GM12891 (cell line): ENCODE data around the gene HTR3B. TPM values are rescaled to one million over a fixed set of nuclear protein-coding genes. Genes with fewer than 3 reads are reported as not detected.
A peak's percentile ranks its signal among the peaks of the same experiment; 100 is the strongest.

Source experiments
- DNase-seq: peaks from one replicate; pipeline ENCODE4 v3.0.0; 2011; ENCODE audit warnings: low spot score; ENCODE audit not compliant: insufficient read length
- FAIRE-seq: peaks from 2 replicates; lab custom pipeline; 2011; peaks lifted over from hg19 to GRCh38; lab: Jason Lieb, UNC
- PAX5 ChIP-seq: IDR thresholded peaks from 2 replicates; pipeline ENCODE4 v1.6.1; 2011; ENCODE audit warnings: low read length, moderate library complexity, mild to moderate bottlenecking; ENCODE audit not compliant: insufficient read depth, severe bottlenecking
- POLR2A ChIP-seq: IDR thresholded peaks from 2 replicates; pipeline ENCODE4 v1.6.1; 2011; ENCODE audit warnings: low read depth, low read length, control low read depth
- POLR2AphosphoS5 ChIP-seq: IDR thresholded peaks from 2 replicates; pipeline ENCODE4 v1.6.1; 2011; ENCODE audit warnings: low read depth, low read length, control low read depth
- POU2F2 ChIP-seq: IDR thresholded peaks from 2 replicates; pipeline ENCODE4 v1.6.1; 2011; ENCODE audit warnings: low read depth, mild to moderate bottlenecking, control low read depth, low read length, moderate library complexity
- SPI1 ChIP-seq: IDR thresholded peaks from 2 replicates; pipeline ENCODE4 v1.6.1; 2011; ENCODE audit warnings: low read depth, low read length, control low read depth
- TAF1 ChIP-seq: IDR thresholded peaks from 2 replicates; pipeline ENCODE4 v1.6.1; 2011; ENCODE audit warnings: low read depth, low read length, control low read depth
- polyA plus RNA-seq: library from polyadenylated mRNA; unstranded; fragments of >200 nt; gene quantifications from one replicate; pipeline ENCODE4 v1.2.1, GENCODE V29; 2012; ENCODE audit warnings: low read depth, missing spikeins, inconsistent platforms; ENCODE audit not compliant: missing spikeins

Gene HTR3B, protein sequence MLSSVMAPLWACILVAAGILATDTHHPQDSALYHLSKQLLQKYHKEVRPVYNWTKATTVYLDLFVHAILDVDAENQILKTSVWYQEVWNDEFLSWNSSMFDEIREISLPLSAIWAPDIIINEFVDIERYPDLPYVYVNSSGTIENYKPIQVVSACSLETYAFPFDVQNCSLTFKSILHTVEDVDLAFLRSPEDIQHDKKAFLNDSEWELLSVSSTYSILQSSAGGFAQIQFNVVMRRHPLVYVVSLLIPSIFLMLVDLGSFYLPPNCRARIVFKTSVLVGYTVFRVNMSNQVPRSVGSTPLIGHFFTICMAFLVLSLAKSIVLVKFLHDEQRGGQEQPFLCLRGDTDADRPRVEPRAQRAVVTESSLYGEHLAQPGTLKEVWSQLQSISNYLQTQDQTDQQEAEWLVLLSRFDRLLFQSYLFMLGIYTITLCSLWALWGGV
- polyA plus RNA-seq, result not detected

DNA sequence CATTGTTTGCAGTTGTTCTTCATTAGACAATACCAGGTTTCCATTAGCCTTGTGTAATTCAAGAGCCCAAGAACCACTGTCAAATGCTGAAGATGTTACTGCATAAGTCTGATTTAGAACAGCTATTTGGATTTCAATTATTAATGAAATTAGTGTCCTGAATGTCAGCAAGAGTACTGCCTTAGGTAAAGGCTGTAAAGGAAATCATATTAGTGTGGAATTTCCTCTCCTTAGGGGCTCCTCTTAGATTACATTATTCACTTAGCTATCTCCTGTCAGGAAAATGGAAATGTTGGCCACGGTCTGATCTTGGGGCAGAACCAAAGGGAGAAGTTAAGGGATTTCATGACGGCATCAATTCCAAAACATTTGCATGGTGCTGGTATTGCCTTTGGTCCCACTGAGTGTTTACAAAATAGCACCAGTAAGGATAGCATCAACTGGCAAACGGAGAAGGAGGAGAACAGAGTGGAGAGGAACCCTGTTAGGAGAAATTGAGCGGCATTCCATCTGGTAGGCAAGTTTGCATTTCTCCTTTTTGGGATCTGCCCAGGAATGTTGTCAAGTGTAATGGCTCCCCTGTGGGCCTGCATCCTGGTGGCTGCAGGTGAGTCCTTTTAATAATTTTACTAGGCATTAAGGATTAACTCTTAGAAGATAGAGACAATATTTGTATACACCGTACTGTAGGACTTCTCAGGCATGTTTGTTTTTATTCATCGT is at the start of gene HTR3B:
TSS of gene HTR3B (plus strand) at position 418 of the 723 bp plus-strand sequence. CDS start at position 556, 138 bp downstream.
- TF ChIP-seq SPI1 (no peak), POU2F2 (no peak), TAF1 (no peak), PAX5 (no peak), POLR2A (no peak), POLR2AphosphoS5 (no peak)
- FAIRE-seq, result no peak
- DNase-seq, result no peak

DNA sequence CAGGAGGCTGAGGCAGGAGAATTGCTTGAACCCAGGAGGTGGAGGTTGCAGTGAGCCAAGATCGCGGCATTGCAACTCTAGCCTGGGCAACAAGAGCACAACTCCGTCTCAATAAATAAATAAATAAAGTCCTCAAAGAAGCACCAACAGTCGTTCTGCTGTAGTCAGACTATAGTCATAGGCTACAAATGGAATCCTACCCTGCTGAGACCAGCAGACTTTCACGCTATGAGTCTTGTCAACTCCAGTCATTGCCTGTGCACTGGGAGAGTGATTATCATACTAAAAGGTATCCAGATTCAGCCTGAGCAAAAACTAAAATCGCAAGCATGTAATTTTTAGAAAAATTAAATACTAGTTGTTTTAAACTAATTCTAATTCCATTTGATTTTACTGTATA is 48.8 kb upstream of the HTR3B start:
- TF ChIP-seq SPI1 (no peak), PAX5 (no peak), POLR2AphosphoS5 (no peak)
- FAIRE-seq (no peak), DNase-seq (no peak)

DNA sequence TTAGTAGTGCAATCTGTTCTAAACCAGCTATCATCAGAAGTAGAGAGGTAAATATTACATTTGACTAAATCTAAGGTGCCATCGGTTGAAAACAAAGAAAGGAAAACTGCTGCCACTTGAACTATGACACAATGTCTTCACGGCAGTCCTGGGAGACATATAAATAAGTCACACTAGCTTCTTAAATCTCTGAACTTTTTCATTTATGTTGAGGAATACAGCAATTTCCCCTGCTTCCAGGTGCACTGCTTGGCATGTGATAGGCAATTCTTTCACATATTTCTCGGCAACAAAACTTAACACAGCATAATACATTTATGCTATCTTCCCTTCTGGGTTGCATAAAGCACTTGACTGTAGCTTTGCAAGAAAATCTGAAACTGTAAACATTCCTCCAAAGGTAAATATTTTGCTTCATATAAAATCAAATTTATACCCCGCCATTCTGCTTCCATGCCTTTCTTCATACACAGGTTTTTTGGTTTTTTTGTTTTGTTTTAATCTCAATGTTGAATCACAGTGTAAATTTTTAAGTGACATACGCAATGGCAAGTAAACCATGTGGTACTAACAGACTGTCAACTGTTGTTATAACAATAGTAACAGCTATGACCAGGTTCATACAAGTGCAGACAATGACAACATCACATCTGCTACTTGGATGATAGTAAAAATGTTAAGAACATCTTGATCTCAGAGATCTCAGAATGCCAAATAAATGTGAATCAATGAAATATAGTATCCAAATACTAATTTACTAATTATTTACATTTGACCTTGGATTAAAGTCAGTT is 47.4 kb upstream of the HTR3B start:
- FAIRE-seq (peak; percentile 47), DNase-seq (no peak)
- TF ChIP-seq TAF1 (no peak), POLR2AphosphoS5 (no peak), PAX5 (no peak), POLR2A (no peak), SPI1 (no peak), POU2F2 (no peak)

DNA sequence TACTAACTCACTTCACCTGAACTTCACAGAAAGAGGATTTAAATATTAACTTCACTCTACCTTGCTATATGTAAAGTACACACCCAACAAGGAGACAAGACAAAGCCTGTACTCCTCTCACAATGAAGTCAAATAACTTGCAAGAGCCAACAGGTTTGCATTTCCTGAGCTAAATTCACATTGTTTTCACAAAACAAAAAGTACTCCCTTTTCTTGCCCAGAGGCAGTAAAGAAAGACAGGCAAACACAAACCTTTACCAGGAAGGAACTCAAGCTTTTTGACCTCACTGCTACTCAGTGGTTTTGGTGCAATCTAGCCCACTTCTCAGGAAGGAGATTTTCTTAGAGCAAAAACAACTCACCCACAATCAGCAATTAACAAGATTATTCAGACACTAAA is 44.9 kb upstream of the HTR3B start:
- no peak for DNase-seq
- no peak for TF ChIP-seq SPI1
- TF ChIP-seq POU2F2, result no peak
- TF ChIP-seq PAX5, result no peak
- no peak for TF ChIP-seq POLR2AphosphoS5
- no peak for TF ChIP-seq POLR2A
- no peak for TF ChIP-seq TAF1
- FAIRE-seq, result peak; percentile 72

DNA sequence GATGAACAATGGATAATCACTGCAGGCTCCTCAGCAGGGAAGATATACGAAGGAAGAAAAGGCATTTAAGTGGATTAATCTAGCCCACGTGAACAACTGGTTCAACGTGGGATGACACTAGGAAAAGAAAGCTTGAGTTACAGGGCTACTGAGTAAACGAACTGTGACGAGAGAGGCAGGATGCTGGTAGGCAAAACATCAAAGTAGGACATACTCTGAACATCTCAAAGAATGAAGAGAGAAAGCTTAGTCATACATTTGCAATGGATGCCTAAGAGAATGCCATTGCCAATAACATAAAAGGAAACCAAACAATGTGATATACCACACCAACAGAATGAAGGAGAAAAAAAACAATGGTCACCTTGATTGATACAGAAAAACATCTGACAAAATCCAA is 42.2 kb upstream of the HTR3B start:
- TF ChIP-seq SPI1, result no peak
- no peak for TF ChIP-seq POLR2AphosphoS5
- TF ChIP-seq POU2F2, result no peak
- TF ChIP-seq PAX5, result no peak
- TF ChIP-seq POLR2A, result no peak
- TF ChIP-seq TAF1, result no peak
- FAIRE-seq (no peak), DNase-seq (no peak)

DNA sequence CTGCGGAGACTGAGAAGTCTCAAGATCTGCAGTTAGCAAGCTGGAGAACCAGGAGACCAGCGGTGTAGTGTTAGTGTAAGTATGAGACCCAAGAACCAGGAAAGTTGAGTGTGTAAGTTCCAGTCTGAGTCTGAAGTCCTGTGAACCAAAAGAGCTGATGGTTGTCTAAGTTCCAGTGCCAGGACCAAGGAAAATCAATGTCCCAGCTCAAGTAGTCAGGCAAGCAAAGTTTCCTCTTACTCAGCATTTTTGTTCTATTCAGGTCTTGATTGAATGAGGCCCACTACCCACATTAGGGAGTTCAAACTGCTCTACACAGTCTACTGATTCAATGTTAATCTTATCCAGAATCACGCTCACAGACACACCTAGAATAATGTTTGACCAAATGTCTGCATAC is 40.2 kb upstream of the HTR3B start:
- FAIRE-seq, result no peak

DNA sequence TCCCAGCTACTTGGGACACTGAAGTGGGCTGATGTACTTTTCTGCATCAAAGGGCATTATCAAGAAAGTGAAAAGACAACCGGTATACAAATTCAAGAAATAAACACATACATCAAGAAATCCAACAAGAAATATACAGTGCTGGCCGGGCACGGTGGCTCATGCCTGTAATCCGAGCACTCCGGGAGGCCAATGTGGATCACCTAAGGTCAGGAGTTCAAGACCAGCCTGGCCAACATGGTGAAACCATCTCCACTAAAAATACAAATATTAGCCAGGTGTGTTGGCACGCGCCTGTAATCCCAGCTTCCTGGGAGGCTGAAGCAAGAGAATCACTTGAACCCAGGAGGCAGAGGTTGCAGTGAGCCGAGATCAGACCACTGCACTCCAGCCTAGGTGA is 38.7 kb upstream of the HTR3B start:
- DNase-seq, result no peak

More for the DNA sequence above, 40.2 kb upstream of the HTR3B start:
- no peak for DNase-seq
- no peak for TF ChIP-seq POLR2AphosphoS5
- no peak for TF ChIP-seq PAX5
- TF ChIP-seq POU2F2, result no peak
- TF ChIP-seq TAF1, result no peak
- TF ChIP-seq SPI1, result no peak
- TF ChIP-seq POLR2A, result no peak

DNA sequence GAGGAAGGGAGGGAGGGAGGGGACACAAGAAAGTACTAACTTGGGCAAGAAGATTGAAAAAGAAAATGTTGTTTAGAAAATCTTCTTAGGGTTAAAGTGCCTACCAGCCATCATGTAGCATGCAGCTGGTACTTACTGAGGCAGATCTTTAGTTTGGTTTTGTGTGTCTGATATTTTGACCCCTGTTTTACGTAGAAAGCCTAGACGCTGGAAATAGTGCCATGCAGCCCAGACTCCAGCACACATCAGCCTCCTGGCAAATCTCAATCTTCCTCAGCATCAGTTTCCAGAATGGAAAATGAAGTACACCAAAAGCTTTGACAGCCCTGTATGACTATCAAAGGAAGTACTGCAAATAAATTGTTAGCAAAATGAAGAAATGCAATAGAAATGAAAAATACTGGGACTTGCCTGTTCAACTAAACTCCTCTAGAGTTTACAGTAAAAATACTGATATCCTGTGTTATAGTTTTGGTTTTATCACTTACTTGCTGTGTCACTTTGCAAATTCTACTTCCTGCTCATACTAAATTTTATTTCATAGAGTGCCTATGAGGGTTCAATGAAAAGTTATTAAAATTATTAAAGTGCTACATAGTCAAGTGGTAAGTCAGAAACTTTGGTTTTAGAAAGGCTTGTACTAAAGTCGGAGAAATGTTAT is 36.6 kb upstream of the HTR3B start:
- TF ChIP-seq POU2F2, result no peak
- no peak for TF ChIP-seq PAX5
- no peak for TF ChIP-seq SPI1
- TF ChIP-seq POLR2A, result no peak
- no peak for TF ChIP-seq POLR2AphosphoS5
- no peak for TF ChIP-seq TAF1
- FAIRE-seq (no peak), DNase-seq (no peak)

More for the DNA sequence above, 38.7 kb upstream of the HTR3B start:
- no peak for FAIRE-seq
- TF ChIP-seq TAF1, result no peak
- no peak for TF ChIP-seq POLR2A

DNA sequence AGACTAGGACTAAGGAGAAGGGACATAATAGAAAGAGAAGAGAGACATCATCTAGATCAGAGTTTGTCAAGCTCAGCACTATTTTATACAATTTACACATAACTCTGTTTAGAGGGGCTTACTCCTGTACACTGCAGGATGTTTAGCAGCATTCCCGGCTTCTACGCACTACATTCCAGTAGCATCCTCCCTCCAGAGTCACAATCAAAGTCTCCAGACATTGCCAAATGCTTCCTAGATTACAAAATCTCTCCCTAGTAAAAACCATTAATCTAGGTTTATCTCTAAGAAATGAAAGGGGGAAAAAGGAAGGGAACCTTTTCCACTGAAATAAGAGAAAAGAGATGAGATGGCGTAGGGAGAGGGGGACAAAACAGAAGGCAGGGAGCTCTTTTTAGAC is 33.3 kb upstream of the HTR3B start:
- TF ChIP-seq TAF1, result no peak
- no peak for TF ChIP-seq POLR2A
- TF ChIP-seq PAX5, result no peak
- TF ChIP-seq SPI1, result no peak
- TF ChIP-seq POLR2AphosphoS5, result no peak
- no peak for TF ChIP-seq POU2F2
- no peak for FAIRE-seq
- no peak for DNase-seq
